NCI-H2196 treated with DMSO at 0.1 percent for 48 hours (cell line): ENCODE data around the gene SIX5.

Source experiments
- DNase-seq: peaks from one replicate; lab custom pipeline; 2025; ENCODE audit not compliant: unreplicated experiment; lab: John Stamatoyannopoulos, UW

Gene SIX5

GRCh38 chr19:45777395-45777961 lies 8.4 kb upstream of the SIX5 start:
- no peak for DNase-seq

GRCh38 chr19:45774765-45775164 lies 5.7 kb upstream of the SIX5 start:
- no peak for DNase-seq

DNA sequence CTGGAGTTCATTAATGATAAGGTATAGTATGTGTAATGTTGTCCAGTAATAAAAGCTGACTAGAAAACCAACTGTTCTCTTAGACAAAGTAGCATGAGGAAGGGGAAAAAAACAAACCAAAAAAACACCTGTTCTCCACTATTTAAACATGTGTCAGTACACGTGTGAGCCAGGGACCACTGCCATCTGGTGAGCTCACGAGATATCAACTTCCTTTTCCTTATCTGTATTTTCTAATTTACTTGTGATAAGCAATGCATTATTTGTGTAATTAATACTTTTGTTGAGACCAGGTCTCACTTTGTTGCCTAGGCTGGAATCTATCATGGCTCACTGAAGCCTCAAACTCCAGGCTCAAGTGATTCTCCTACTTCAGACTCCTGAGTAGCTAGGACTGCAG lies 4.3 kb upstream of the SIX5 start:
- no peak for DNase-seq

DNA sequence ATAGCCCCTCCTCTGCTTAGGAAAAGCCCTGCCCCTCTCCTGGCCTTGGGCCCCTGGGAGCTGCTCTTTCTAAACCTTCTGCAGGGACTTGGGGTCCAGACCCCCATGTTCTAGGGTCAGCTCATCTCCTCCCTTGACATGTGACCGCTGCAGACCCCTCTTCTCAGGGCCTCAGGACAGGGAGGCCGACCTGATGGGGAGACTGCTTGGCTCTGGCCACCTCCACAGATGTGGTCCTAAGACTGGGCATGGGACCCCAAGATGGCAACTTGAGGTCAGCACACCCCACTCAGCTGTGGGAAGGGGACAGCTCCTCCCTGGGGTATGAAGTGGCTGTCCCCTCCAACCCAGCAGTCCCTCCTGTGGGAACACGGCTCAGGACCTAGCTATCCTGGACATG lies 3.9 kb upstream of the SIX5 start:
- no peak for DNase-seq

GRCh38 chr19:45772130-45772840 lies 3.2 kb upstream of the SIX5 start:
- DNase-seq, result no peak

GRCh38 chr19:45771311-45771933 lies 2.4 kb upstream of the SIX5 start:
- no peak for DNase-seq

- peak; percentile 96 for DNase-seq
These were observed 1.4 kb upstream of the SIX5 start for GRCh38 chr19:45770192-45771101.

GRCh38 chr19:45769821-45770191 lies 754 bp upstream of the SIX5 start:
- DNase-seq, result no peak

DNA sequence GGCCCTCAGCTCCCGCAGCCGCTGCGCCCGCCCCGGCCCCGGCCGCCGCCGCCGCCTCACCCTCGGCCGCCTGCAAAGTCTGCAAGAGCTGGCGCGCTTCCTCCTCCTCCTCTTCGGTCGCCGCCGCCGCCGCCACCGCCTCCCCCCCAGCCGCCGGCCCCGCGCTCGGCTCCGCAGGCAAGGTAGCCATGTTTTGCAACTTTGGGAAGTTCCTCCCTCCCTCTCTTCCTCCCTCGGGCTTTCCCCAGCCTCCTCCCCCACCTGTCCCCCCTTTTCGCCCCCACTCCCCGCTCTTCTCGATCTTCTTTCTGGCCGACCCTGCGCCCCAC lies 433 bp downstream of the SIX5 start:
- DNase-seq, result no peak

GRCh38 chr19:45767881-45768654 lies 984 bp downstream of the SIX5 start:
- no peak for DNase-seq

GRCh38 chr19:45767410-45767880 lies 1.6 kb downstream of the SIX5 start:
- peak; percentile 18 for DNase-seq

GRCh38 chr19:45766869-45767346 lies 2.1 kb downstream of the SIX5 start:
- no peak for DNase-seq

DNA sequence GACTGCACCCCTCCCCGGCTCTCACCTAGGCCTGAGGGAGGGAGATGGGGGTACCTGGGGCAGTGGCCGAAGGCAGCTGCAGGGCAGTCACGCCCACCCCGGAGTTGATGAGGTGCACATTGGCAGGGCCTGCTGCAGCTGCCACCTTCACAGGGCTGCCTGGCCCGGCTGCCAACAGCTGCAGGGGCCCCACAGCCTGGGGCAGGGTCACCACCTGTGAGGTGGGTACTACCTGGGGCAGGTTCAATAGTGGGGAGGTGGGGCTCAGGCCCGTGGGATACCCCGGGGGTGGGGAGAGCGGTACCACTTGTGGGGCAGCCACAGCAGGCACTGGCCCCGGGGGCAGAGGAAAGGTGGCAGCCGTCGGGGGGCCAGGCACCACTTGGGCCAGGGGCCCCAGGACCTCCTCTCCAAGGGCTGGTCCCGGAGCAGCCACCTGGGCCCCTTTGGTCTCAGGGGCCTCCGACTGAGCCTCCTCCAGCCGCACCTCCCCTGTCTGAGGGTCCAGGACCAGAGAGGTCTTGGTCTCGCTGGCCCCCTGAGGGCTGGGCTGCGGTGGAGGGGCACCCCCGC lies 2.7 kb downstream of the SIX5 start:
- DNase-seq, result no peak

- no peak for DNase-seq
These were observed 3.3 kb downstream of the SIX5 start for GRCh38 chr19:45765702-45766295.

- no peak for DNase-seq
These were observed 3.9 kb downstream of the SIX5 start for GRCh38 chr19:45764945-45765701.

- DNase-seq, result no peak
These were observed 4.6 kb downstream of the SIX5 start for GRCh38 chr19:45764475-45764874.

- no peak for DNase-seq
These were observed 5.3 kb downstream of the SIX5 start for GRCh38 chr19:45763691-45764294.

DNA sequence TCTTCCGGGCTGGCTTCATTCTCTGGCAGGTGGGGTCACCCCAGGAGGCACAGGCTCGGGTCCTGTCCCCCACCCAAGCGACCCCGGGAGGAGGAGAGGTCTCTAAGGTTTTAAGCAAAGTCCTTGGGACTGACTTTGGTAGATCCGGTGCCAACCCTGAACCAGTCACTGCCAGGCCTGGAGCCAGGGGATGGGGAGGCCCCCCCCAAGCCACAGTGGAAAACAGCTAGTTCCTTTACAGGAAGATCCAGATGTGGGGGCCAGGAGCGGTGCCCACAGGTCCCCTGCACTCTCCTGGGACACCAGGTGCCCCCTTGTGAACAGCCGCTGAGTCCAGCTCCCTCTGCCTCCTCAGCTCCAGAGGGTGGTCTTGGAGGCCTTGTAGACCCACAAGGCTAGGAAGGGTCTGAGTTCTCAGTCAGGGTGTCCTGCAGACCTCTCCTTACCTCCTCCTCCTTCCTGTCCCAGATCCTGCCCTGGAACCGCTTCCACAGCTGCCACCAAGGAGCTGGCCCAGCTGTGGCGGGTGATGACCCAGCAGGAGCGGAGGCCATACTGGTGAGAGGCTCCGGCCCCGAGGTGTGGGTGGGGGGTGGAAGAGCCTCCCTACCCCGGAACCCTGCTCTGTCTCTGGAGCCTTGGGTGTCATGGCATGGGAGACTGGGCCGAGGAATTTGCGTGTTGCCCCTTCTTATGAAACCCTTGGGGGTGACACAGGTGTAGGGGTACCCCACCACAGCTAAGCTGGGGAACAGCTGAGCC lies 6.0 kb downstream of the SIX5 start:
- DNase-seq, result no peak
